Ovary (tissue), 3 donors: ENCODE data around the gene SCGB3A1.

Experiments used
- CTCF ChIP-seq, 3 donors: fragments of 450-650 bp in 2 of 3; fragments of 200-600 bp in 1 of 3; IDR thresholded peaks; one replicate each; pipeline versions ENCODE4 v1.5.1 to v1.8.0; 2016 to 2022; ENCODE audit warnings: antibody characterized with exemption in 3 of 3, mild to moderate bottlenecking in 1 of 3
- EP300 ChIP-seq: sonication (generic); formaldehyde crosslinking; IDR thresholded peaks from one replicate; pipeline ENCODE4 v1.6.1; 2017; ENCODE audit warnings: antibody characterized with exemption
- POLR2A ChIP-seq: fragments of 450-650 bp; IDR thresholded peaks from one replicate; pipeline ENCODE4 v1.6.1; 2017; ENCODE audit warnings: antibody characterized with exemption, mild to moderate bottlenecking, moderate library complexity
- donor health status: DM: no; HTN: no; CAD: no.

- TF ChIP-seq CTCF (IDR thresholded peaks at IDR 0.05): no peak
- TF ChIP-seq EP300: no peak
- no peak for TF ChIP-seq POLR2A
Measured at GRCh38 chr5:180623844-180624243, 32.5 kb upstream of the SCGB3A1 start.
